H9 (cell line): ENCODE data around the gene IL1R2. TPM values are rescaled to one million over a fixed set of nuclear protein-coding genes. Genes with fewer than 3 reads are reported as not detected.

Experiments used
- DNase-seq: peaks from one replicate; pipeline ENCODE4 v3.0.0-alpha.2; 2017
- H2AFZ ChIP-seq: one replicate; pipeline ENCODE4 v1.6.1; 2013; ENCODE audit warnings: mild to moderate bottlenecking, low read length, control low read depth, moderate library complexity
- H2AK5ac ChIP-seq: 2 replicates; pipeline ENCODE4 v1.6.1; 2013; ENCODE audit warnings: low read length, control low read depth, mixed read lengths; ENCODE audit not compliant: insufficient read length
- H2BK120ac ChIP-seq: one replicate; pipeline ENCODE4 v1.6.1; 2013; ENCODE audit warnings: low read depth, mild to moderate bottlenecking, low read length, control low read depth, inconsistent platforms; ENCODE audit not compliant: poor library complexity, severe bottlenecking
- H2BK12ac ChIP-seq: 2 replicates; pipeline ENCODE4 v1.6.1; 2013; ENCODE audit warnings: low read length, control low read depth, mixed read lengths, low read depth; ENCODE audit not compliant: insufficient read length
- H2BK15ac ChIP-seq: 2 replicates; pipeline ENCODE4 v1.6.1; 2013; ENCODE audit warnings: low read depth, low read length, control low read depth
- H2BK20ac ChIP-seq: one replicate; pipeline ENCODE4 v1.6.1; 2013; ENCODE audit warnings: low read depth, mild to moderate bottlenecking, low read length, control low read depth, inconsistent platforms; ENCODE audit not compliant: poor library complexity, severe bottlenecking
- H2BK5ac ChIP-seq: 2 replicates; pipeline ENCODE4 v1.6.1; 2013; ENCODE audit warnings: low read length, control low read depth, mixed read lengths; ENCODE audit not compliant: insufficient read length
- H3K14ac ChIP-seq: 2 replicates; pipeline ENCODE4 v1.6.1; 2013; ENCODE audit warnings: low read length, control low read depth; ENCODE audit not compliant: insufficient read depth
- H3K18ac ChIP-seq: 2 replicates; pipeline ENCODE4 v1.6.1; 2013; ENCODE audit warnings: low read depth, mild to moderate bottlenecking, mixed read lengths, low read length, control low read depth; ENCODE audit not compliant: insufficient read length
- H3K23ac ChIP-seq: 2 replicates; pipeline ENCODE4 v1.6.1; 2013; ENCODE audit warnings: low read length, control low read depth, mixed read lengths, low read depth; ENCODE audit not compliant: insufficient read length
- H3K23me2 ChIP-seq: 2 replicates; pipeline ENCODE4 v1.6.1; 2013; ENCODE audit warnings: low read depth, mild to moderate bottlenecking, mixed read lengths, low read length, control low read depth; ENCODE audit not compliant: insufficient read length, poor library complexity, severe bottlenecking
- H3K27ac ChIP-seq: 2 replicates; pipeline ENCODE4 v1.5.1; 2013; ENCODE audit warnings: low read length, control low read depth, mixed read lengths, low read depth; ENCODE audit not compliant: insufficient read length
- H3K27me3 ChIP-seq: 2 replicates; pipeline ENCODE4 v1.6.1; 2013; ENCODE audit warnings: low read length, control low read depth, inconsistent platforms; ENCODE audit not compliant: insufficient read depth
- H3K4ac ChIP-seq: 2 replicates; pipeline ENCODE4 v1.6.1; 2013; ENCODE audit warnings: low read depth, mild to moderate bottlenecking, control low read depth, inconsistent platforms, low read length, moderate library complexity
- H3K4me1 ChIP-seq: 2 replicates; pipeline ENCODE4 v1.6.1; 2013; ENCODE audit warnings: low read length, control low read depth, inconsistent platforms; ENCODE audit not compliant: insufficient read depth
- H3K4me2 ChIP-seq: 2 replicates; pipeline ENCODE4 v1.6.1; 2013; ENCODE audit warnings: low read length, control low read depth, mixed read lengths; ENCODE audit not compliant: insufficient read length, insufficient read depth
- H3K56ac ChIP-seq: 2 replicates; pipeline ENCODE4 v1.6.1; 2013; ENCODE audit warnings: low read depth, mild to moderate bottlenecking, mixed read lengths, low read length, control low read depth; ENCODE audit not compliant: insufficient read length
- H3K79me1 ChIP-seq: 2 replicates; pipeline ENCODE4 v1.6.1; 2013; ENCODE audit warnings: low read depth, mild to moderate bottlenecking, moderate library complexity, low read length, control low read depth, inconsistent platforms; ENCODE audit not compliant: insufficient read depth, poor library complexity, severe bottlenecking
- H3K79me2 ChIP-seq: 2 replicates; pipeline ENCODE4 v1.6.1; 2013; ENCODE audit warnings: low read length, control low read depth, inconsistent platforms; ENCODE audit not compliant: insufficient read depth
- H3K9ac ChIP-seq: 2 replicates; pipeline ENCODE4 v1.6.1; 2013; ENCODE audit warnings: low read length, control low read depth, mixed read lengths; ENCODE audit not compliant: insufficient read length; ENCODE audit errors: extremely low read depth
- H3K9me3 ChIP-seq: one replicate; pipeline ENCODE4 v1.6.1; 2013; ENCODE audit warnings: low read depth, low read length, inconsistent platforms; ENCODE audit not compliant: control insufficient read depth
- H3T11ph ChIP-seq: one replicate; pipeline ENCODE4 v1.6.1; 2013; ENCODE audit warnings: mild to moderate bottlenecking, low read length, control low read depth, inconsistent platforms
- H4K20me1 ChIP-seq: one replicate; pipeline ENCODE4 v1.6.1; 2013; ENCODE audit not compliant: control insufficient read depth, insufficient read length, insufficient read depth
- H4K5ac ChIP-seq: 2 replicates; pipeline ENCODE4 v1.6.1; 2013; ENCODE audit warnings: low read depth, mild to moderate bottlenecking, mixed read lengths, low read length, control low read depth; ENCODE audit not compliant: insufficient read length
- H4K8ac ChIP-seq: replicated peaks from 2 replicates; pipeline ENCODE4 v1.6.1; 2013; ENCODE audit warnings: low read length, control low read depth, mixed read lengths, low read depth; ENCODE audit not compliant: insufficient read length
- H4K91ac ChIP-seq: 2 replicates; pipeline ENCODE4 v1.6.1; 2013; ENCODE audit warnings: low read depth, mild to moderate bottlenecking, moderate library complexity, mixed read lengths, low read length, control low read depth; ENCODE audit not compliant: insufficient read length
- H3K27ac Mint-ChIP-seq, 3 experiments: 2 replicates in 2 of 3; 3 replicates in 1 of 3; pipeline ENCODE4 v1.8.0; 2020 to 2021; ENCODE audit warnings: mixed read lengths in 3 of 3, mild to moderate bottlenecking in 1 of 3, moderate library complexity in 1 of 3
- H3K27me3 Mint-ChIP-seq: 2 replicates; pipeline ENCODE4 v1.8.0; 2021; ENCODE audit warnings: low read depth, mild to moderate bottlenecking, moderate library complexity, mixed read lengths
- H3K36me3 Mint-ChIP-seq, 3 experiments: 2 replicates in 2 of 3; 3 replicates in 1 of 3; pipeline ENCODE4 v1.8.0; 2020 to 2021; ENCODE audit warnings: low read depth in 3 of 3, mixed read lengths in 3 of 3; ENCODE audit not compliant: insufficient read depth in 1 of 3
- H3K4me1 Mint-ChIP-seq, 2 experiments: 2 replicates each; pipeline ENCODE4 v1.8.0; 2020; ENCODE audit warnings: mixed read lengths in 2 of 2
- H3K4me3 Mint-ChIP-seq, 2 experiments: 2 replicates in 1 of 2; 3 replicates in 1 of 2; pipeline ENCODE4 v1.8.0; 2020 to 2021; ENCODE audit warnings: mild to moderate bottlenecking in 2 of 2, mixed read lengths in 2 of 2, moderate library complexity in 1 of 2
- H3K9me3 Mint-ChIP-seq, 2 experiments: 2 replicates in 1 of 2; 3 replicates in 1 of 2; pipeline ENCODE4 v1.8.0; 2020; ENCODE audit warnings: mild to moderate bottlenecking in 2 of 2, mixed read lengths in 2 of 2, moderate library complexity in 1 of 2
- CTCF ChIP-seq: fragments of 200-600 bp; sonication (generic); conservative IDR thresholded peaks from 3 replicates; pipeline ENCODE4 v1.8.0; 2021; ENCODE audit warnings: antibody characterized with exemption, mild to moderate bottlenecking
- WGBS: extraction: QIAGEN DNeasy Blood & Tissue Kit; methylation state at CpG from one replicate; pipeline ENCODE4 v1.1.7; 2013; ENCODE audit warnings: missing lambda C conversion rate, low lambda C conversion rate, mixed read lengths; ENCODE audit not compliant: insufficient read length; ENCODE audit errors: extremely low coverage; 5-methylcytosine and 5-hydroxymethylcytosine counted together
- total RNA-seq: library from RNA; stranded (reverse); gene quantifications from 2 replicates; pipeline ENCODE4 v1.2.1, GENCODE V29; 2021

Gene IL1R2
- total RNA-seq, 1 experiment from 2014 or later: not detected

GRCh38 chr2:101986376-101986775 is 5.4 kb upstream of the IL1R2 start:
- Mint-ChIP-seq H3K36me3 (no peaks in the 10 kb centered on the region), H3K4me3 (no peak overlapping the region), H3K27me3 (no peaks in the 10 kb centered on the region; the same call in 1 of the 2 replicates), H3K9me3 (no peaks in the 10 kb centered on the region), H3K4me1 (peaks cover 20 to 28% of the 10 kb centered on the region in 2 experiments), H3K27ac (no peak overlapping the region; a peak in 1 of 7 replicates)
- Histone ChIP-seq H3K4me2 (no peak overlapping the region), H4K20me1 (no peaks in the 10 kb centered on the region), H2AFZ (no peak overlapping the region), H2BK15ac (no peak overlapping the region), H4K91ac (no peak overlapping the region), H2BK20ac (no peak overlapping the region), H3K27ac (no peak overlapping the region), H3K4me1 (peaks cover 3% of the 10 kb centered on the region; the same call in 1 of the 2 replicates), H3K14ac (no peak overlapping the region), H3K4ac (no peak overlapping the region), H3K79me2 (no peaks in the 10 kb centered on the region), H2AK5ac (no peak overlapping the region), H3K23me2 (no peaks in the 10 kb centered on the region), H3K9me3 (no peaks in the 10 kb centered on the region), H2BK12ac (no peak overlapping the region), H3K18ac (no peak overlapping the region), H4K5ac (no peak overlapping the region), H3K79me1 (no peaks in the 10 kb centered on the region), H3K9ac (no peak overlapping the region), H2BK5ac (no peak overlapping the region), H3K56ac (no peak overlapping the region), H3T11ph (no peak overlapping the region), H2BK120ac (no peak overlapping the region), H3K23ac (no peak overlapping the region), H3K27me3 (no peaks in the 10 kb centered on the region), H4K8ac (no peak overlapping the region)
- no peak for TF ChIP-seq CTCF
- no peak for DNase-seq
- no CpG with 5 or more reads among the region's 4 CpGs for WGBS
